Stimulated activated CD4-positive, alpha-beta T cell treated with anti-CD3 and anti-CD28 coated beads, Interleukin-12 subunit alpha, Interleukin-12 subunit beta, amount 100 ng/mL, for 48 hours (primary cell): ENCODE results near the gene TNRC18.
"Not testable (repeated sequence)": the region's sequence is repeated elsewhere in the genome, so short reads cannot be mapped to it uniquely, and the experiment has no call there.

Source experiments
- DNase-seq, 3 donors: peaks; one replicate each; pipeline ENCODE4 v3.0.0-alpha.2; 2020; ENCODE audit warnings: low read depth in 2 of 3, low spot score in 1 of 3

TNRC18 gene, protein sequence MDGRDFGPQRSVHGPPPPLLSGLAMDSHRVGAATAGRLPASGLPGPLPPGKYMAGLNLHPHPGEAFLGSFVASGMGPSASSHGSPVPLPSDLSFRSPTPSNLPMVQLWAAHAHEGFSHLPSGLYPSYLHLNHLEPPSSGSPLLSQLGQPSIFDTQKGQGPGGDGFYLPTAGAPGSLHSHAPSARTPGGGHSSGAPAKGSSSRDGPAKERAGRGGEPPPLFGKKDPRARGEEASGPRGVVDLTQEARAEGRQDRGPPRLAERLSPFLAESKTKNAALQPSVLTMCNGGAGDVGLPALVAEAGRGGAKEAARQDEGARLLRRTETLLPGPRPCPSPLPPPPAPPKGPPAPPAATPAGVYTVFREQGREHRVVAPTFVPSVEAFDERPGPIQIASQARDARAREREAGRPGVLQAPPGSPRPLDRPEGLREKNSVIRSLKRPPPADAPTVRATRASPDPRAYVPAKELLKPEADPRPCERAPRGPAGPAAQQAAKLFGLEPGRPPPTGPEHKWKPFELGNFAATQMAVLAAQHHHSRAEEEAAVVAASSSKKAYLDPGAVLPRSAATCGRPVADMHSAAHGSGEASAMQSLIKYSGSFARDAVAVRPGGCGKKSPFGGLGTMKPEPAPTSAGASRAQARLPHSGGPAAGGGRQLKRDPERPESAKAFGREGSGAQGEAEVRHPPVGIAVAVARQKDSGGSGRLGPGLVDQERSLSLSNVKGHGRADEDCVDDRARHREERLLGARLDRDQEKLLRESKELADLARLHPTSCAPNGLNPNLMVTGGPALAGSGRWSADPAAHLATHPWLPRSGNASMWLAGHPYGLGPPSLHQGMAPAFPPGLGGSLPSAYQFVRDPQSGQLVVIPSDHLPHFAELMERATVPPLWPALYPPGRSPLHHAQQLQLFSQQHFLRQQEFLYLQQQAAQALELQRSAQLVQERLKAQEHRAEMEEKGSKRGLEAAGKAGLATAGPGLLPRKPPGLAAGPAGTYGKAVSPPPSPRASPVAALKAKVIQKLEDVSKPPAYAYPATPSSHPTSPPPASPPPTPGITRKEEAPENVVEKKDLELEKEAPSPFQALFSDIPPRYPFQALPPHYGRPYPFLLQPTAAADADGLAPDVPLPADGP (N-terminal part only)

DNA sequence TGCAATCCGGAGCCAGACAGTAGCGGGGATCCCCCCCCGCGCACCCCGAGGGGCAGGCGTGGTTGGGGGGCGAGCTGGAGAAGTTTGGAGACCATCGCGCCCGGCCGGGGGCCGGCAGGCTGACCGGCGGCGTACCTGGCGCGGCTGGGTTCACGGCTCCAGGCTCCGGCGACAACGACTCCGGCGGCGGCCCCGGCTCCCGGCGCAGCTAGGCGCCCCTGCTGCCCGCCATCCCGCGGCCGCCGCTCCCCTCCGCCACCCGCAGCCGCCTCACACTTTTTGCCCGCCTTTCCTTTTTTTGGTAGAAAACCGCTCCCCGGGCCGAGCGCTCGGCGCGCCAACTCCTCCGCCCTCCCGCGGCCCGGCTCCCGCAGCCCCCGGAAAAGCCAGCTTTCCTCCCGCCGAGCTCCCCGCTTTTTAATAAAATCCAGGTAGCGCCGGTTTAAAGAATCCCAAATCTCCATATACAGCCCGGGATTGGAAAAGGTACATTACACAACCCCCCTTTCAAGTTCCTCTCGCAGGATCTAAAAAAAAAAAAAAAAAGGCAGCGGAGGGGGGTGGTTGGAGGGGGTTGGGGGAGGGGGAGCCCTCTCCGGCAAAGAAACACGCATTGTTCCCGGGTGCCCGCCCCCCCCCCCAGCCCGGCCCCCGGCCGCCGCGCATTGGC, at the start of gene TNRC18:
TSS of gene TNRC18 (minus strand) at position 529 of the 670 bp plus-strand sequence. CDS start 2,588 bp downstream, outside the sequence.
- DNase-seq = no peak

DNA sequence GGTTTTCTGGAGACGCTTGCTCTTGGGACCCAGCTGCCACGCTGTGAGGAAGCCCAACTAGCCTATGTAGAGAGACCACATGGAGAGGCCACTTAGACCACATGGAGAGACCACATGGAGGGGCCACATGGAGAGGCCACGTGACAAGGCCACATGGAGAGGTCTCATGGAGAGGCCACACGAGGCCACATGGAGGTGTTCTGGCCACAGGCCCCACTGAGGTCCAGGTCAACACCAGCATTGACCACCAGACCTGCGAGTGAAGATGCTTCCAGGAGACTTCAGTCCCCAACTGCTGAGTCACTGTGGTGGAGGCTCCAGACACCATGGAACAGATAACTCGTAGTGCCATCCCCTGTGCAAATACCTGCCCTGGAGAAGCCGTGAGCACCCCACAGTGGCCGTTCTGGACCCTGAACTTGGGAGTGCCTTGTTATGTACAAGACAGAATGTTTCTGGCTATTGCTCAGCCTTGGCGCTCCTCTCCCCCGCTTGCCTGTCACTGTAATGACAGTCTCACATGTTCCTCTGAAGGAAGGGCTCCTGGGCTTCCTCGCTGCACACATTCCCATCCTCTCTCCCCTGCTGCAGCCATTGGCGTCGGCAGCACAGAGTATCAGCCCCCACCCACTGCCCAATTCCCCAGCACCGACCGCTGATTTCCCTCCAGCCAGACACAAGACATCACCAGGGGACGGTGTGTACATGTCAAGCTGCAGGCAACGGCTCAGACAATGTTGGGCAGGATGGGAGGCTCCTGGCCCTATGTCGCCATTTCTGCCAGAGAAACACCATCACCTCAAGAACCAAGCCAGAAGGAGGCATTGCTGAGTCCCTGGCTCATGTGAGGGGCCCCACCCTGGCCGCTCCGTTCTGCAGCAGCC, 49.0 kb upstream of the TNRC18 start:
- no peak for DNase-seq

DNA sequence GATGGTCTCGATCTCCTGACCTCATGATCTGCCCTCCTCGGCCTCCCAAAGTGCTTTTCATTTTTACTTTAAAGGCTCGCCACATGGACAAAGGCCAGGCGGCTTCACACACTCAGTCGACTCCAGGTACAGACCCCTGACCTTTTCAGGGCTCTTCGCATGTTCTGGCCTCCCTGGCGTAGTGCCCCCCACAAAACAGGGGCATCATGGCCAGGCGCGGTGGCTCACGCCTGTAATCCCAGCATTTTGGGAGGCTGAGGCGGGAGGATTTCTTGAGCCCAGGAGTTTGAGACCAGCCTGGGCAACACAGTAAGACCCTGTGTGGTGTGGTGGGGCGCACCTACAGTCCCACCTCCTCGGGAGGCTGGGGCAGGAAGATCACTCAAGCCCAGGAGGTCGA, 48.0 kb upstream of the TNRC18 start:
- not testable (repeated sequence) for DNase-seq

DNA sequence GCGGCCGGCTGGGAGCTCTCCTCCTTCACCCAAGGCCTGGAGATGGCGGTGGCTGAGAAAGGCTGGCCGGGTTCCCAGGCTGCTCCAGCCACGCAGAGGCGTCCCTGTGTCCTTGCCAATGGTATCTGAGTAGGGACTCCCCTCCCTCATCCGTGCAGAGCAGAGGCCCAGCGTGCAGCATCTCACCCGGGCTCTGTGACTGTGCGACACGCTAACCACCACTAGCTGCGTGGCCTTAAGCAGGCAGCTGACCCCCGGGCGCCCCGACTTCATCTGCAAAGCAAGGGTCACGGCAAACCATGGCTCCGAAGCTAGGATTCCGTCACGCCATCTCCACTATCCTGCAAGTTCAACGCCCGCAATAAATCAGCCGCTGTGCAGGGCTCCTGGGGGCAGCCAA, 47.2 kb upstream of the TNRC18 start:
- no peak for DNase-seq

DNA sequence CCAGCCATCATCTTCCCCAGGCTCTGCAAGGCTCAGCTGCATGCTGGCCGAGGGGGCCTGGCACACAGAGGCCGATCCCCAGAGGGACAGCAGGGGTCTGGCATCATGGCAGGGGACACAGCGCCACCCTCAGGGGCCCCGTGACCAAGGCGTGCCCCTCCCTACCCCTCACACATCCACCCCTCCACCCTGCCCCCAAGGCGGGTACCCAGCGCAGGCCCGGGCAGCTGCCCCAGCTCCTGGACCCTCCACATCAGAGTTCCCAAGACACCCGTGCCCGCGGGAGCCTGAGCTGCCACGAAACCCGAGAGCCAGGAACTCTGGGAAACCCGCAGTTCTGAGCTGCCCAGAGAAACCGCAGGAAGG, 46.5 kb upstream of the TNRC18 start:
- DNase-seq = no peak

DNA sequence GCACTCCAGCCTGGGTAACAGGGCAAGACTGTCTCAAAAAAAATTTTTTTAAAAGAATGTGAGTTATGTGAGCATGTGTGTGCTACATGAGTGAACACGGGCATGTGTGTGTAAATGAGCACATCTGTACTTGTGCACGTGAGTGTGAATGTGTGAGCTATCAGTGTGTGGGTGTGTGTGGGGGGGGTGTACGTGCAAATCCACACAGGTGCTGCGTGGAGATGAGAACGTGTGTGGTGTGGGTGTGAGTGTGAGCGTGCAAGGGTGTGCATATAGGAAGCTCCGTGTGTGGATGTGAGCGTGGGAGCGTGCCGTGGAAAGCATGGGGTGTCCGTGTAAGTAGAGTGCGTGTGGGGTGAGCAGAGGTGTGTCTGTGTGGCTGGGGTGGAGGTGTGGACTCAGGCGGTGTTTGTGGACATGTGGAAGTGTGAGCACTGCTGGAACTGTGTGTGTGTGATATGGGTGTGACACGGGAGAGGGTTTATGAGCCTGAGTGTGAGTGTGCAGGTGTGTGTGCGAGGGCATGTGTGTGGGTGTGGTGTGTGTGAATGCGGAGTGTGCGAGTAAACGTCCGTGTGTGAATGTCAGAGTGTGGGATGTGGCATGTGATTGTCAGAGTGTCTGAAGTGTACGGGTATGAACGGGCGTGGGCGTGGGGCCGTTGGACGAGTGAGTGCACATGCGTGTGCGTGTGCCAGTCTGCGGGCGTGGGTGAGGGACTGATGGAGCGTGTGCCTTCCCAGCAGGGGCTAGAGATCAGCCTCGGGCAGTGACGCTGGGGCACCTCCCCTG, 45.9 kb upstream of the TNRC18 start:
- DNase-seq = no peak

DNA sequence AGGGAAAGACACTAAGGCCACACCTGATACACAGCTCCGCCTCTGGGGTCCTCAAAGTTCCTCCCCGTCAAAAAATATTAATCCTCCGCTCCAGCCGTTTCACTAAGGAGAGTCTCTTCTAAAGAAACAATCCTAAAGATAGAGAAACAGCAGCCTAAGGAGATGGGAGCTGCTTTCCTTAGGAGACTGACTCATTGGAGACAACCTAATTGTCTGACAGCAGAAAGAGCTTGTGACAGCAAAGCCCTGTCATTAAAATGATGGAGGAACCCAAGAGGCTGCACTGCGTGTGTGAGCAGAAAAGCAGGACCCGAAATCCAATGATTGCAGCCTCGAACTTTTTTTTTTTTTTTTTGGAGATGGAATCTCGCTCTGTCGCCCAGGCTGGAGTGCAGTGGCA, 44.0 kb upstream of the TNRC18 start:
- DNase-seq = no peak

DNA sequence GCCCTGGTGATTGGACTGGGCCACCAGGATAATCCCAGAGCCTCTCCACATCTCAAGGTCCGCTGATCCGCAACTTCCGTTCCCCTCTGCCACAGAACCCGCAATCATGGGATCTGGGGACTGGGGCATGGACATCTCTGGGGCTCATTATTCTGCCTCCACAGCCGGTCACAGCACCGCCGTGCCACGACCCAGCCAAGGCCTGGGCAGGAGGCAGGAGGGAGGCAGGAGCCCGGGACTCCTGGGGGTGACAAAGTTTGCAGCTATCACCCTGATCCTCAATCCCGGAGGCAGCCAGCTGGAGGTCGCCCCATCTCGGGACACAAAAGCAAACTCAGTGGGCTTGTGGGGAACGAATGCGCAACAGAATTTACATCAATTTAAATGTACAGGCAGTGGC, 42.9 kb upstream of the TNRC18 start:
- DNase-seq = no peak

DNA sequence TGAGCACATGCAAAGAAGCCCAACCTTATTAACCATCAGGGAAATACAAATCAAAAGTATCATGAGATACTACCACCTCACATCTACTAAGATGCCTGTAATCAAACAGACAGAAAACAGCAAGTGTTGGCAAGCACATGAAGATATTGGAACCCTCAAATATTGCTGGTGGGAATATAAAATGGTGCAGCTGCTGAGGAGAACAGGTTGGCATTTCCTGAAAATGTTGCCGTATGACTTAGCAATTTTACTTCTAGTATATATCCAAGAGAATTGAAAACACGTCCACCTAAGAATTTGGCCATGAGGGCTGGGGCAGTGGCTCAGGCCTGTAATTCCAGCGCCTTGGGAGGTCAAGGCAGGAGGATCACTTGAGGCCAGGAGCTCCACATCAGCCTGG, 39.4 kb upstream of the TNRC18 start:
- DNase-seq = no peak

DNA sequence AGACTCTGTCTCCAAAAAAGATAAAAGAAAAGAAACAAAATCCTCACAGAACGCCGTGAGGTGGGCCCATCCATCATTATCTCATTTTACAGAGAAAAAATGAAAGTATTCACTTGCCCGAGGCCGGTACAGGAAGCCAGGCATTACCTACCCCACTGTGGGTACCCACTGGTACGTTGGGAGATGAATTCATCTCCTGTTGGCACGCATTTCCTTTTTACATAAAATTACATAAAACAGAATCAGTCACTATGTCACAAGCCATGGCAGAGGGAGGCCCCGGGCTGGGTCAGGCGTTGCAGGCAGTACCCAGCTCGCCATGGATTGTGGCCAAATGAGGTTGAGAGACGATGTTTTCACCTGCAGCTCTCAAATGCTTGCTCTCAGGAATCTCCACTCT, 38.6 kb upstream of the TNRC18 start:
- DNase-seq = no peak

DNA sequence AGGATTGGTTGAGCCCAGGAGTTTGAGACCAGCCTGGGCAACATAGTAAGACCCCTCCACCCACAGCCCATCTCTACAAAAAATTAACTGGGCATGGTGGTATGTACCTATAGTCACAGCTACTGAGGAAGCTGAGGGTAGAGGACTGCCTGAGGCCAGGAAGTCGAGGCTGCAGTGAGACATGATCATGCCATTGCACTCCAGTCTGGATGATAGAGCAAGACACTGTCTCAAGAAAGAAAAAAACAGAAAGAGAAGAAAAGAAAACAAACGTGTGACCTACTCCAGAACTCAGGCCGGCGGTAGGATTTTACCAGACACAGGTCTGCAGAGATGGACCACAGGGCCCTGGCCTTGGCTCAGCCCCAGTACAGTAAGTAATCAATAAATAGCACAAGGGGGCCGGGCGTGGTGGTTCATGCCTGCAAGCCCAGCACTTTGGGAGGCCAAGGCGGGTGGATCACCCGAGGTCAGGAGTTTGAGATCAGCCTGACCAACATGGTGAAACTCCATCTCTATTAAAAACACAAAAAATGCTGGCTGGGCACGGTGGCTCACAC, 35.4 kb upstream of the TNRC18 start:
- no peak for DNase-seq

DNA sequence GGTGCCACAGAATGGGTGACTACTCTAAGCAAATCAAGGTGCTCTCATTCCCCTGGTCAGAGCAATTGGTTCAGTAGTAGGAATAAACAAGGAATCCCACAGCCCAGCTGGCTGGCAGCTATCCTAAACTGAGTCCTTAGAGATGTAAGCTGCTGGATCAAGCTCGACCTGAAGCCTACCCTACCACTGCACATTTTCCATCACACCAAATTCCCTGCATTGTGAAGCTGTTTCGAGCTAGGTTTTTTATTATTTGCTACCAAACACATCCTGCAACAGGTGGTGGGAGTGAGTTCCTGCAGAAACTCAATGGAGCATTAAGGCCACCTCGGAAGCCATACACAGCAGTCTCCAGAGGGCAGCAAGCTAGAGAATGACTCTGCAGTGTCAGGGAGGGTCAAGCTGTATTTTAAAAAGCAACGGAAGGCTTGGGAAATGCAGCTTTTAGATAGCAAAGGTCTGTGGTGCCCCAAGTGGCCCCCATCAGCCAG, 33.7 kb upstream of the TNRC18 start:
- DNase-seq = no peak

DNA sequence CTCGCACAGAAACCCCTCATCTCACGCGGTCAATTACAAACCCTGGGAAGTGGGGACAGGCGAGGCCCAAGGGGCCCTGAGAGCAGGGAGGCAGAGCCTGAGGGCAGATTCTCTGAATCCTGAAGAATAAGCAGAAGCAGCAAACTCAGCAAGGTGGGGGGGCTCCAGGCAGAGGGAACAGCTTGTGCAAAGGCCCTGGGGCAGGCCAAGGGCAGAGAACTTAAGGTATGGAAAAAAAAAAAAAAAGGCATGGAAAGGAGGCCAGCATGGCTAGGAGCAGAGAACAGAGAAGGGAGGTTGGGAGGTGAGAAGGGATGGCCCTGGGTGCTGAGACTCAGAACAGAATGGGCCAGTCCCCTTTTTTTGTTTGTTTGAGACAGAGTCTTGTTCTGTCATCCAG, 32.8 kb upstream of the TNRC18 start:
- DNase-seq = no peak

DNA sequence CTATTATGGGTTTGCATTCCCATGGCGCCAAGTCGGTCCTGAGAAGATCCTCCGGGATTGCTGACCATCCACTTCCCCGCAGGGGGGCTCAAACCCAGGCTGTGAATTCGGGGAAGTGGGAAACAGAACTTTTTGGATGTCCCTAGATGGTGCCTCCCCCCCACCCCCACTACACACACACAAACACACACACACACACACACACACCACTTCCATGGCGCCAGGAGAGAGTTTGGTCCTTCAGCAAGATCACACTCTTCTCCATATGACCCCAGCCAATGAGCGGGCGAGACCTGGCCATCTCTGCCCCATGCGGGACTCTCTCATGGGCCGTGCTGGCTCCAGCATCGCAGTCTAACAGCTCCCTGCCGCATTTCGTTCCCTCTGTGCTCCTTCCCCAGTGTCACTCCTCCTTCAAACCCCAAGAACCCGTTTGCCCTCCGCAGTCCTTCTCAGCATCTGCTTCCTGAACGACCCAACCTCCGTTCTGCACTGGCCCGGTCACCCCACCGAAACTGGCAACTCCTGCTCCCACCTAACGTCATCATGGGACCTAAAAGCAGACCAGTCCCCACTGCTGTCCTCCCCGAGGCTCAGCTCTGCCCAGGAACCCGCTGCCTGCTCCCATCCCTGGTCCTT, 32.1 kb upstream of the TNRC18 start:
- DNase-seq = no peak

DNA sequence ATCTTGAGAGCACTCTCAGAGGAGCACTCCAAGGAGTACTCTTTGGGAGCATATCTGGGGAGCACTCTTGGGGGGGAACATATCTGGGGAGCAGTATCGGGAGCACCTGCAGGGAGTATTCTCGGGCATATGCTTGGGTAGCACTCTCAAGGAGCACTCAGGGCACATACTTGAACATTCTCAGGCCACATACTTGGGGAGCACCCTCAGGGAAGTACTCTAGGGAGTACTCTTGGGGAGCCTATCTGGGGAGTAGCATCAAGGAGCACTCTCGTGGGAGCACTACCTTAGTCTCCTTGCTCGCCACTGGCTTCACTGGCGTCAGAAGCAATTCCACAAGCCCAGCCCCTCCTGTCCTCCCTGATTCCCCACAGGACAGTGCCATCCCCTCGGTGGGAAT, 31.5 kb upstream of the TNRC18 start:
- DNase-seq = no peak

DNA sequence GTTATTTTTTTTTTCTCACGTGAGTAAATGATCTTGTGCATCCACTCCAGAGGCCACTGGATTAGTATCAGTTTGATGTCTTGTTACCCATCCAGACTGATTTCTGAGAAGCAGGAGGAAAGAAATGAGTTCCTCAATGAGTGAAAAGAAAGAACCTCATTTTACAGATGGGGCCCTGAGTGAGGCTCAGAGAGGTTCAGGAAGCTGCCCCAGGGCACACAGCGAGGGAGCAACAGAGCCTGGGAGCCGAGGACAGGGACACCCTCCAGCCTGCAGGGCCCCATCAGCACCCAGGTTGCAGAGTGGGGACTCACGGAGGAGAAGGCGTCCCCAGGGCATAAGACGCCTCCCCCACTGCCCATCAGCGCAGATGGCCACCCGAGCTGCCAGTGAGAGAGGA, 30.9 kb upstream of the TNRC18 start:
- DNase-seq = no peak

DNA sequence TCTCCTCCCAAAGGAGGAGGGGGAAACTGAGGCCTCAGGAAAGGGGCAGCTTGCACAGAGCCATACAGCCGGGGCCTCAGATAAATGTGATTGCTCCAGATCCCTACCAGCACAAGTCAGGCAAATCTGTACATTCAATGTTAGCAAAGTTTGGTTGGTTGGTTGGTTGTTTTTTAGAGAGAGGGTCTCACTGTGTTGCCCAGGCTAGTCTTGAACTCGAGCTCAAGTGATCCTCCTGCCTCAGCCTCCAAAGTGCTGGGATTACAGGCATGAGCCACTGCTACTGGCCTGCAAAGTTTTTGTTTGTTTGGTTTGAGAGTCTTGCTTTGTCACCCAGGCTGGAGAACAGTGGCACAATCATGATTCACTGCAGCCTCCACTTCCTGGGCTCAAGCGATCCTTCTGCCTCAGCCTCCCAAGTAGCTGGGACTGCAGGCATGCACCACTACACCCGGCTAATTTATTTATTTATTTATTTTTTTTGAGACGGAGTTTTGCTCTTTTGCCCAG, 30.0 kb upstream of the TNRC18 start:
- no peak for DNase-seq

DNA sequence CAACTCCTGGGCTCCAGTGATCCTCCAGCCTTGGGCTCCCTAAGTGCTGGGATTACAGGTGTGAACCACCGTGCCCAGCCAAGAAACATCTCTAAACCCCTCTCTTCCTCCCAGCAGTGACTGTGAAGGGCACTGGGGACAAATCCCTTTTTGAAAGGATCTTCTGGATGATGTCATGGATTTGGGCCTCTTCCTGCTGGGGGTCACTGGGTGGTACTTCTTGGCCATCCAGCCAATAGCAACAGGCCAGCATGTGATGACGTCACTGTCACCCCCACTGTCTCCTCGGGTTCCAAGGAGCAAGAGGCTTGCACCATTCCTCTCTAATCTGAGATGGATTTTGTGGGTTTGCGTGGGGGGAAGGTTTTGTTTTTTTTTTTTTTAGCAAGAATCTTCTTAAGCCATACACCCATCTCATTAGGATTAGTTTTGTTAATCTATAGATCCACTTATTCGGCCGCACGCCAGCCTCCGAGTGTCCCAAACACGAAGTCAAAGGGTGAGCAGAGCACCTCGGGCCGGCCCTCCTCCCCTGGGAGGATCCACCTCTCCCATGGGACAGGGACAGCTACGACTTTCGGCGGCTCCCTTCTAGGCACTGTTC, 29.4 kb upstream of the TNRC18 start:
- no peak for DNase-seq
